Measurements from ENCODE around the gene FGD4.

FGD4 gene

GRCh38 chr12:32606443-32606842 is 207.1 kb downstream of the FGD4 start:
- DNase-seq (ENCODE audit: low spot score): no peak

- no peak for DNase-seq (ENCODE audit: low spot score)
These were observed 210.6 kb downstream of the FGD4 start for GRCh38 chr12:32609966-32610365.

DNA sequence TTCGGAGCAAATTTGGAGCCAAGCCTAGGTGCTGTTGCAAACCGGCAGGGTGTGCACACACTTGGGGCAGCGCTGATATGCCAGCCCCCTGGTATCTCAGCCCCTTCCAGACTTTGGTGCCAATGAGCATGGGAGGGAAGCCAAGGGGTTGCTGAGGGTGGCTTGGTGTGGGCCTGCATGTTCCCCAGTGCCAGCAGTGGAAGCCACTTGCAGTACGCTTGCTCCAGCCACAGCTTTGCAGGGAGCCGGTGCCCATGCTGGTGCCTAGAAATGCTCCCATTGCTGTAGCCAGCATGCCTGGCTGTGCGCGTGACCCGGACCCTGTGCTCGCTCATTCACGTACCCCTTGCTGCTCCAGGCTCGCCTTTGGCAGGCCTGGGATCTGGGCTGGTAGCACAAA is 212.6 kb downstream of the FGD4 start:
- no peak for DNase-seq (ENCODE audit: low spot score)

DNA sequence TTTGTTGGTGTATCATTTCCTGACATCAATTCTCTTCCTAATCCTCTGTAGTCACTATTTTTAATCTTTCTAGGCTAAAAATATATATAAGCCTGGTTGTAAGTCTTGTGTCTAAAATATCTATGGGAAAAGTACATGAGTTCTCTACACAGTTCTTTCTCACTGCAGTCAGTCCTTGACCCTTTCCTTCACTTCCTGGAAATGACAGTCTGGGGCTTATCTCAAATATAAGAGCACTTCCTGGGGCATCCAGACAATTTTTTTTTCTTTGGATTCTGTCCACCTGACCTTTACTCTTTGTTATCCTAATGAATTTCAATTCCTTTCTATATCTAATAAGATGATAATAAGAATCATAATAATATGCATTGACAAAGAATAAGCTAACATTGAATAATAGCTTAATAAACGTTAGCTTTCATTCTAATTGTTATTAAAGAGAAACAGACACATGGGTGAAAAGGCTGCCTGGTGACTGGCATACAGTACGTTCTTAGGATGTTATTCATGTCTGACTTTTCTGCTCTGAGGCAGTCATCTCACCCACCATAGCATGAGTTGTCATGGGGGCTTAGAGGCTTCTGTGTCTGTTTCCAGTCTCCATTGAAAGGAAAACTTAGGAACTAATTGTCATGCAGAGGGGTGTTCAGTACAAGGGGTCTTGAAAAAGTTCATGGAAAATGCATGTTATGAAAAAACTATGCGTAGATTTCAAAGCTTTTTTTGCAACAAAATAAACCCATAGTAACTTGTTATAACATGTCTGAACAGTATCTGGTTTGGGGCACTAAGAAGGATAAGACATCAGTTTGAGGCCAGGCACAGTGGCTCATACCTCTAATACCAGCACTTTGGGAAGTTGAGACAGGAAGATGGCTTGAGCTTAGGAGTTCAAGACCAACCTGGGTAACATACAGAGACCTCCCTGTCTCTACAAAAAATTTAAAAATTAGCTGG is 213.6 kb downstream of the FGD4 start:
- no peak for DNase-seq (ENCODE audit: low spot score)

DNA sequence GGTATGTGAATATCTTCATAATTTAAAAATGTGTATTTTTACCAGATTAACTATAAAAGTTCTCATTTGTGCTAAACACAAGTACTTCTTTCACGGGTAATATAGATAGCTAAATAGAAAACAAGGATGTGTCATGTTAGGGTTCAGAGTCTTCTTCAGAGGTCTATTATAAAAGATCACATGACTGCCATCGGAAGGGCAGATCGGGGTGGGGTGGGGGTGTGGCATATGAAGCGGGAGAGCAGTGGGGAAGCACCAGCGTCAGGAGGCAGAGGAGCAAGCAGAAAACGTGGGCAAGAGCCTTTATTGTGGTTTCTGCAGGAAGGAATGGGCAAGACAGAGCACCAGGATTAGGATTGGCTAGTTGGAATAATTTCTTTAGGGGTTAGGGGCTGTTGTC is 216.1 kb downstream of the FGD4 start:
- DNase-seq (ENCODE audit: low spot score): no peak

- no peak for DNase-seq (ENCODE audit: low spot score)
These were observed 218.2 kb downstream of the FGD4 start for GRCh38 chr12:32617534-32617933.

DNA sequence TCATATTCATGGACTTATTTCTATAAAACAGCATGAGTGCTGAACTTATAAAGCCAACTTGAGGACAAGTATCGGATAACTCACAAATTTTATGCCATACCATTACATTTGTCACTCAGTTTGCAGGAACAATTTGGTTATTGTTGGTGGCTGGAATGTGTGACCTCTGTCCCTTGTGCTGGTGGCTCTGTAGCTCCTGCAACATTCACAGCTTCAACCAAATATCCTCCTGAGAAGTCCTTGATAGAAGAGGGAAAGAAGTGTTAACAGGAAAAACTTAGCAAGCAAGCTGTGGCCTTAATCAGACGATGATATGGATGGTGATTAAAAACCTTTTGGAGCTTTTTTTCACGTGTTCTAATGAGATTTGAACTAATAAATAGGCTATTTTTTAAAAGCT is 218.8 kb downstream of the FGD4 start:
- no peak for DNase-seq (ENCODE audit: low spot score)

- no peak for DNase-seq (ENCODE audit: low spot score)
These were observed 228.6 kb downstream of the FGD4 start for GRCh38 chr12:32627976-32628375.

GRCh38 chr12:32641287-32641901 is 242.0 kb downstream of the FGD4 start:
- DNase-seq (ENCODE audit: low spot score): no peak

DNA sequence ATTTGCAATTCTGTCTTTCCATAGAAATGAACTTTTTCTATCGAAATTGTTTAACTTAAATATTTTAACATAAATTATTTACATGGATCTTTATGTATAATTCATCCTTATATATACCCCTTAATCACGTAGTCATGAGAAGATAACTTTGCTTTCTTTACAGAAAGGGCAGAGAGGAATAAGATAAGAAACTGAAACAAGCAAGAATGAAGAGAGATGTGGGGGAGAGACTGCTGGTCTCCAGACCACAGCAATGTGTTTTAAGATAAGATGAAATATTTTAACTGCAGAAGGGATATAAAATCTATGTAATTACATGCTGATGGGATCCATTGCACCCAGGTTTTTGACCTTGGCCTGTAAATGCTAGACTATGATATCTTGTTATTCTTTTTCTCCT is 245.1 kb downstream of the FGD4 start:
- DNase-seq (ENCODE audit: low spot score): no peak

GRCh38 chr12:32647275-32647674 is 247.9 kb downstream of the FGD4 start:
- no peak for DNase-seq (ENCODE audit: low spot score)

- no peak for DNase-seq (ENCODE audit: low spot score)
These were observed 251.2 kb downstream of the FGD4 start for GRCh38 chr12:32650508-32650907.

- DNase-seq (ENCODE audit: low spot score): no peak
These were observed 252.0 kb downstream of the FGD4 start for GRCh38 chr12:32651151-32651955.

- DNase-seq (ENCODE audit: low spot score): no peak
These were observed 252.5 kb downstream of the FGD4 start for GRCh38 chr12:32651956-32652210.

GRCh38 chr12:32659908-32660440 is 260.6 kb downstream of the FGD4 start:
- DNase-seq (ENCODE audit: low spot score): no peak

DNA sequence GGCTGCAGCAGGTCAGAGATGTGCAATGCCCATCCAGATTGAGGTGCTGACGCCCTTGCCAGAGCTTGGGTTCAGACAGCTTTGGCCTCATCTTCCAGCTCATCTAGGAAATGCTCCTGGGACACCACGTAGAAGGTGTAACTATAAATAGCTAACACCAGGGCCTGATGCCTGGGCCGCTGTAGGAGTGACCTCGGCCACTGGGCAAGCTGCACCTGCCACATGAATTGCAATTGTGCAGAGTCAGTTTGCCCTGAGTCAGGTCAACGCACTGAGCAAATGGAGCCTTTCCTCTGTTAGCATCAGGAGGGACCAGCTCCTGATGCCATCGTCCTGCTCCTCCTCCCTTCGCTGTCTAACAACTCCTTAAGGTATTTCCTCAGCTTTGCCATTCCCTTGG is 262.3 kb downstream of the FGD4 start:
- DNase-seq (ENCODE audit: low spot score): no peak

GRCh38 chr12:32662665-32663064 is 263.3 kb downstream of the FGD4 start:
- DNase-seq (ENCODE audit: low spot score): no peak

GRCh38 chr12:32666018-32666417 is 266.7 kb downstream of the FGD4 start:
- DNase-seq (ENCODE audit: low spot score): no peak

DNA sequence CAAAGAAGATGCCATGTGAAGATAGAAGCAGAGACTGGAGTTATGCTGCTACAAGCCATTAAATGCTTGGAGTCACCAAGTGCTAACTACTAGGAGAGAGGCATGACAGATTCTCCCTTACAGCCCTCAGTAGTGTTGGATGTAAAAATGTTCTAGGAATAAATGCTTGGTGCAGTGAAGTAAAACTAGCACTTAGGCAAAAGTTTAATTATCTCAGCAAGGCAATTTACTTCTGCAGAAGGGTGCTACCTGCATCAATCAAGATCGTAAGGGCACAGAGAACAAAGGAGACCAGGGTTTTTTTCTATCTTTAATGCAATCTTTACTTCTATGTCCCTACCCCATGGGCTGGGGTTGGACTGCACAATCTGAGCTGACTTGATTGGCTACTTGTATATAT is 270.2 kb downstream of the FGD4 start:
- DNase-seq (ENCODE audit: low spot score): no peak

- peak; percentile 74 for DNase-seq (ENCODE audit: low spot score)
These were observed 272.8 kb downstream of the FGD4 start for GRCh38 chr12:32671930-32672780.

DNA sequence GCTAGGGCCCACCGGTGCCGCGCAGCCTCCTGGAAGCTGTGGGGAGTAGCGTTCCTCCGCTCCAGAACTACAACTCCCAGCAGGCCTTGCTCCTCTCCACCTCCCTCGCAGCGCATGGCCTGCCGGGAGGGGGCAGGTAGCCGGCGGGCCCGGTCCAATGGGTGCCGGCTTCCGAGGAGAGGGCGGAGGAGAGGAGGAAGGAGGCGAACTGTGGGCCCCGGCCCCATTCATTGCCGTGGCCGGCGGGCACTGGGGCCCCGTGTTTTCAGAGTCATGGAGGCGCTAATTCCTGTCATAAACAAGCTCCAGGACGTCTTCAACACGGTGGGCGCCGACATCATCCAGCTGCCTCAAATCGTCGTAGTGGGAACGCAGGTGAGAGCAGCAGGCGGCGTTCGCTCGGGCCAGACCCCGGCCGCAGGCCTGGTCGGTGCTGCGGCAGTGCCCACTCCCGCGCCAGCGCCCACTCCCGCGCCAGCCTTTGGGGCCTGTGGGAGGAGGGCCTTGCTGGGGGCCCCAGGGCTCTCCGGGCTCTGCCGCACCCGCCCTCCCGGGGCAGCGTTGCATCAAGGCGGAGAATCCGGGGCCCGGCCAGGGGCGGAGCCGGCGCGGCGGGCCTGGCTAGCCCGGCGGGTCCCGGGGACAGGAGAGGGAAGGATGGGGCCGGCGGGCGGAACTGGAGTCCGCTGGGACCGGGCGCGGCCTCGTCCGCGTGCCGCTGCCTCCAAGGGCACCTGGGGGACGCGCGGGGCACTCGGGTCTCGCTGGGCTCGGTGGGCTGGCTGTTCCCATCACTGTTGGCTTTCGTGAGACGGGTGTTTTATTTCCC is 279.9 kb downstream of the FGD4 start, which contains the start of gene DNM1L:
TSS of gene DNM1L (plus strand) at position 211 of the 829 bp plus-strand sequence. CDS start at position 274, 63 bp downstream.
- DNase-seq (ENCODE audit: low spot score): peak; percentile 95

Data from hepatic stellate cell (primary cell).